CD14-positive monocyte (primary cell): ENCODE results near the gene ALDH1B1. TPM values are rescaled to one million over a fixed set of nuclear protein-coding genes. Genes with fewer than 3 reads are reported as not detected.

Experiments
- DNase-seq, 3 donors: peaks; one replicate each; pipeline ENCODE4 v3.0.0-alpha.2; 2011 to 2022
- H2AFZ ChIP-seq: 2 replicates; pipeline ENCODE4 v1.6.0; 2012; ENCODE audit warnings: mild to moderate bottlenecking, low read depth, low read length, inconsistent platforms; ENCODE audit not compliant: insufficient read depth, poor library complexity, severe bottlenecking
- H3K27ac ChIP-seq, 2 donors: 1 replicate in 1 of 2; 2 replicates in 1 of 2; pipeline ENCODE4 v1.5.1; 2012 to 2013; ENCODE audit warnings: low read length in 2 of 2, control low read depth in 1 of 2, inconsistent platforms in 1 of 2, low read depth in 1 of 2, mild to moderate bottlenecking in 1 of 2
- H3K27me3 ChIP-seq, 2 donors: one replicate each; pipeline versions ENCODE4 v1.6.0 to v1.6.1; 2011 to 2013; ENCODE audit warnings: low read length in 2 of 2; ENCODE audit not compliant: control insufficient read depth in 2 of 2, insufficient read depth in 2 of 2
- H3K36me3 ChIP-seq, 2 donors: replicated peaks in 1 of 2; 1 replicate in 1 of 2; 2 replicates in 1 of 2; pipeline versions ENCODE4 v1.5.1 to v1.6.1; 2012 to 2013; ENCODE audit warnings: low read length in 2 of 2, control low read depth in 1 of 2, inconsistent platforms in 1 of 2, mild to moderate bottlenecking in 1 of 2; ENCODE audit not compliant: insufficient read depth in 2 of 2, control insufficient read depth in 1 of 2
- H3K4me1 ChIP-seq, 2 donors: 1 replicate in 1 of 2; 2 replicates in 1 of 2; pipeline versions ENCODE4 v1.5.1 to v1.6.1; 2012 to 2013; ENCODE audit warnings: low read length in 2 of 2, control low read depth in 1 of 2, inconsistent platforms in 1 of 2, mild to moderate bottlenecking in 1 of 2, moderate library complexity in 1 of 2; ENCODE audit not compliant: insufficient read depth in 2 of 2, control insufficient read depth in 1 of 2
- H3K4me2 ChIP-seq: replicated peaks from 2 replicates; pipeline ENCODE3; 2012; ENCODE audit warnings: low read length, moderate library complexity, mild to moderate bottlenecking; ENCODE audit not compliant: poor library complexity, severe bottlenecking; ENCODE audit errors: extremely low read depth
- H3K4me3 ChIP-seq, 3 experiments: fragments of 200-600 bp in 1 of 3; sonication (generic) in 1 of 3; replicated peaks in 1 of 3; 1 replicate in 2 of 3; 2 replicates in 1 of 3; pipeline ENCODE4 v1.5.1; 2011 to 2013; ENCODE audit warnings: low read length in 3 of 3, mild to moderate bottlenecking in 3 of 3, control low read depth in 2 of 3, low read depth in 2 of 3, inconsistent platforms in 1 of 3, moderate library complexity in 1 of 3
- H3K79me2 ChIP-seq: 2 replicates; pipeline ENCODE4 v1.6.0; 2012; ENCODE audit warnings: mild to moderate bottlenecking, control low read depth, inconsistent platforms, low read length, moderate library complexity; ENCODE audit not compliant: insufficient read depth
- H3K9ac ChIP-seq: 2 replicates; pipeline ENCODE4 v1.6.0; 2017; ENCODE audit warnings: low read length, mild to moderate bottlenecking; ENCODE audit not compliant: insufficient read depth, poor library complexity, severe bottlenecking
- H3K9me3 ChIP-seq, 2 donors: replicated peaks in 1 of 2; 1 replicate in 1 of 2; 2 replicates in 1 of 2; pipeline versions ENCODE4 v1.5.1 to v1.6.1; 2012 to 2013; ENCODE audit warnings: low read length in 2 of 2, control low read depth in 1 of 2; ENCODE audit not compliant: control insufficient read depth in 1 of 2, insufficient read depth in 1 of 2
- H4K20me1 ChIP-seq: 2 replicates; pipeline ENCODE4 v1.6.0; 2012; ENCODE audit warnings: mild to moderate bottlenecking, low read length, control low read depth, moderate library complexity; ENCODE audit not compliant: insufficient read depth
- H3K27ac Mint-ChIP-seq, 7 donors: one replicate each; pipeline ENCODE4 v1.8.0; 2020; ENCODE audit warnings: mild to moderate bottlenecking in 7 of 7, mixed read lengths in 7 of 7, moderate library complexity in 6 of 7, inconsistent platforms in 2 of 7
- H3K27me3 Mint-ChIP-seq, 3 donors: one replicate each; pipeline ENCODE4 v1.8.0; 2021 to 2022; ENCODE audit warnings: low read depth in 3 of 3, mild to moderate bottlenecking in 3 of 3, mixed read lengths in 3 of 3, moderate library complexity in 3 of 3, inconsistent platforms in 1 of 3
- H3K36me3 Mint-ChIP-seq, 2 donors: one replicate each; pipeline ENCODE4 v1.8.0; 2020; ENCODE audit warnings: mixed read lengths in 2 of 2, inconsistent platforms in 1 of 2, mild to moderate bottlenecking in 1 of 2
- H3K4me1 Mint-ChIP-seq: one replicate; pipeline ENCODE4 v1.8.0; 2020; ENCODE audit warnings: mild to moderate bottlenecking, mixed read lengths
- H3K4me3 Mint-ChIP-seq, 2 donors: one replicate each; pipeline ENCODE4 v1.8.0; 2020; ENCODE audit warnings: mild to moderate bottlenecking in 2 of 2, mixed read lengths in 2 of 2, moderate library complexity in 1 of 2
- H3K9me3 Mint-ChIP-seq, 7 donors: one replicate each; pipeline ENCODE4 v1.8.0; 2020 to 2022; ENCODE audit warnings: mixed read lengths in 7 of 7, mild to moderate bottlenecking in 6 of 7, moderate library complexity in 6 of 7, inconsistent platforms in 2 of 7
- CTCF ChIP-seq: fragments of 200-600 bp; IDR thresholded peaks from one replicate; pipeline ENCODE4 v1.8.0; 2022; ENCODE audit warnings: antibody characterized with exemption, mild to moderate bottlenecking
- whole genome bisulfite sequencing: methylation state at CpG from one replicate; pipeline ENCODE4 v1.1.5; 2013; ENCODE audit warnings: missing lambda C conversion rate; ENCODE audit not compliant: insufficient coverage; 5-methylcytosine and 5-hydroxymethylcytosine counted together
- intact Hi-C, 2 donors: fragments of 100-400 bp; cut with micrococcal nuclease; formaldehyde crosslinking; loops; one replicate each; pipeline versions ENCODE4 v1.15.0 to v1.15.1; 2023
- polyA plus RNA-seq, 3 donors: library from polyadenylated mRNA; depleted of rRNA in 1 of 3; unstranded in 2 of 3; stranded (reverse) in 1 of 3; fragments of 300-500 nt in 2 of 3; fragments of >200 nt in 1 of 3; fragmentation: Illumina TruSeq in 2 of 3; gene quantifications; 1 replicate in 2 of 3; 2 replicates in 1 of 3; pipeline ENCODE4 v1.2.3, GENCODE V29; 2012 to 2021

ALDH1B1 gene
- polyA plus RNA-seq, 3 donors, result 1.00 to 4.5 (median 3.8) TPM

- no peak overlapping the region for H3K27ac ChIP-seq
- no peak overlapping the region for H3K4me2 ChIP-seq
- H3K4me1 ChIP-seq, result no peaks in the 10 kb centered on the region
- H3K9ac ChIP-seq, result no peak overlapping the region
- TF ChIP-seq CTCF, result no peak
- no peaks in the 10 kb centered on the region for H3K9me3 ChIP-seq
- no peak overlapping the region for H3K4me3 Mint-ChIP-seq
- no peaks in the 10 kb centered on the region for H3K36me3 Mint-ChIP-seq
- WGBS, result no CpG with 5 or more reads among the region's 2 CpGs
- no peak overlapping the region for H2AFZ ChIP-seq
- no peak overlapping the region for H3K4me3 ChIP-seq
- peaks cover 0 to 2% (median 0%) of the 10 kb centered on the region in 7 donors for H3K9me3 Mint-ChIP-seq
- no peaks in the 10 kb centered on the region for H3K27me3 ChIP-seq
- no peak overlapping the region for H3K27ac Mint-ChIP-seq
- no peak for DNase-seq
- H3K36me3 ChIP-seq, result no peaks in the 10 kb centered on the region
- peaks cover 4 to 19% (median 6%) of the 10 kb centered on the region in 3 donors for H3K27me3 Mint-ChIP-seq
- H4K20me1 ChIP-seq, result no peaks in the 10 kb centered on the region
- no peaks in the 10 kb centered on the region for H3K79me2 ChIP-seq
- no peaks in the 10 kb centered on the region for H3K4me1 Mint-ChIP-seq
- intact Hi-C loops, result no loop called here
Measured at GRCh38 chr9:38368731-38369130, 23.8 kb upstream of the ALDH1B1 start.

GRCh38 chr9:38370176-38370575, 22.3 kb upstream of the ALDH1B1 start:
- no peak overlapping the region for H3K27ac ChIP-seq
- no peak for TF ChIP-seq CTCF
- no peaks in the 10 kb centered on the region for H3K36me3 ChIP-seq
- H3K4me3 ChIP-seq, result no peak overlapping the region
- no peaks in the 10 kb centered on the region for H3K9me3 ChIP-seq
- H3K79me2 ChIP-seq, result no peaks in the 10 kb centered on the region
- intact Hi-C loops, result no loop called here
- no peak overlapping the region for H3K4me3 Mint-ChIP-seq
- no peaks in the 10 kb centered on the region for H3K4me1 ChIP-seq
- no peaks in the 10 kb centered on the region for H4K20me1 ChIP-seq
- no peaks in the 10 kb centered on the region for H3K27me3 ChIP-seq
- H3K4me2 ChIP-seq, result no peak overlapping the region
- peaks cover 4 to 19% (median 6%) of the 10 kb centered on the region in 3 donors for H3K27me3 Mint-ChIP-seq
- H3K36me3 Mint-ChIP-seq, result no peaks in the 10 kb centered on the region
- H3K27ac Mint-ChIP-seq, result no peak overlapping the region
- no peaks in the 10 kb centered on the region for H3K4me1 Mint-ChIP-seq
- WGBS, result no CpG with 5 or more reads among the region's 4 CpGs
- no peak overlapping the region for H3K9ac ChIP-seq
- no peak overlapping the region for H2AFZ ChIP-seq
- no peak for DNase-seq
- peaks cover 0 to 2% (median 0%) of the 10 kb centered on the region in 7 donors for H3K9me3 Mint-ChIP-seq
